ENCODE results near the gene TRIO. TPM values are rescaled to one million over a fixed set of nuclear protein-coding genes. Genes with fewer than 3 reads are reported as not detected.

Gene TRIO
- total and polyA plus RNA-seq, 2 of the 8 experiments (the other 6 are each of a cell fraction or from before 2014, with no cell fraction given), result 35.1 to 69.1 TPM

- H2BK12ac ChIP-seq (ENCODE audit: low read depth, low read length), result no peak overlapping the region
- H4K5ac ChIP-seq (ENCODE audit: insufficient read length, low read depth, low read length), result no peak overlapping the region
- no peak overlapping the region for H3K23ac ChIP-seq (ENCODE audit: insufficient read length)
- peaks cover 0 to 3% (median 1%) of the 10 kb centered on the region in 4 experiments; a peak in 3 of 7 replicates for H3K4me1 ChIP-seq (replicated peaks in 1 of 4; ENCODE audit: control insufficient read depth in 3 of 4, insufficient read depth in 4 of 4, low read length in 3 of 4)
- H3K9ac ChIP-seq (replicated peaks in 1 of 4; ENCODE audit: extremely low read depth in 1 of 4, low read depth in 3 of 4, low read length in 3 of 4), result no peak overlapping the region
- no peak overlapping the region for H2BK20ac ChIP-seq (ENCODE audit: low read length)
- no peak overlapping the region for H3K14ac ChIP-seq (ENCODE audit: insufficient read length)
- no peak overlapping the region for H4K8ac ChIP-seq (ENCODE audit: extremely low read depth, insufficient read depth, low read length)
- no peaks in the 10 kb centered on the region for H3K23me2 ChIP-seq (ENCODE audit: low read depth, low read length)
- no peak overlapping the region for H3K4me2 ChIP-seq (ENCODE audit: insufficient read depth in 1 of 2, low read depth in 2 of 2, low read length in 2 of 2)
- H3K56ac ChIP-seq (replicated peaks; ENCODE audit: insufficient read length, low read depth, low read length), result no peak overlapping the region
- H2AFZ ChIP-seq (ENCODE audit: low read length), result no peak overlapping the region
- no peak overlapping the region for H2BK5ac ChIP-seq (ENCODE audit: low read depth, low read length)
- DNase-seq (ENCODE audit: low read depth in 1 of 2, low spot score in 2 of 2) (no peak), FAIRE-seq (no peak)
- no peak overlapping the region for H3K18ac ChIP-seq (ENCODE audit: extremely low read depth, low read length)
- H2BK120ac ChIP-seq (replicated peaks; ENCODE audit: low read depth, low read length), result no peak overlapping the region
- H4K91ac ChIP-seq (replicated peaks; ENCODE audit: insufficient read length, low read length), result no peak overlapping the region
- H3K9me3 ChIP-seq (ENCODE audit: insufficient read depth in 2 of 2, low read depth in 1 of 2, low read length in 1 of 2), result no peaks in the 10 kb centered on the region
- H3K27ac ChIP-seq (ENCODE audit: low read depth, low read length), result no peak overlapping the region
- H3K4me3 ChIP-seq (ENCODE audit: extremely low read depth in 1 of 4, insufficient read depth in 2 of 4, low read depth in 3 of 4, low read length in 4 of 4), result no peak overlapping the region
- H3K79me2 ChIP-seq (ENCODE audit: control insufficient read depth in 1 of 2, insufficient read depth in 2 of 2, low read length in 2 of 2), result no peaks in the 10 kb centered on the region
- no peaks in the 10 kb centered on the region for H4K20me1 ChIP-seq (replicated peaks in 1 of 2; ENCODE audit: control insufficient read depth in 1 of 2, insufficient read depth in 2 of 2, low read length in 2 of 2)
- H3K36me3 ChIP-seq (ENCODE audit: control insufficient read depth in 2 of 4, insufficient read depth in 4 of 4, low read length in 3 of 4), result no peaks in the 10 kb centered on the region
- H3K27me3 ChIP-seq (replicated peaks in 1 of 4; ENCODE audit: control insufficient read depth in 3 of 4, extremely low read depth in 1 of 4, insufficient read depth in 3 of 4, low read length in 3 of 4), result no peaks in the 10 kb centered on the region; a peak in 2 of 7 replicates
- H3K4ac ChIP-seq (replicated peaks; ENCODE audit: insufficient read length, low read depth, low read length), result no peak overlapping the region
- ChIA-PET CTCF (ENCODE audit: partially characterized antibody) (interaction anchor here (0.5 to 6.8 kb wide), 27 partner anchors 13 to 568 kb away, joined by 3 to 57 read pairs (median 4); partner anchors contain the start of gene TRIO), POLR2A (ENCODE audit: partially characterized antibody) (interaction anchor here (1.0 kb wide), 1 partner anchor 73 kb away, joined by 3 read pairs; no protein-coding TSS in a partner anchor)
- WGBS, 2 experiments (ENCODE audit: extremely low coverage in 1 of 2, insufficient coverage in 1 of 2, insufficient read length in 1 of 2, insufficient replicate concordance in 2 of 2, low coverage in 1 of 2, low lambda C conversion rate in 2 of 2, missing lambda C conversion rate in 1 of 2), result 89% methylated on average over 8 of the region's 8 CpGs; no CpG with 5 or more reads in 1 of the 2 experiments
- H3K79me1 ChIP-seq (ENCODE audit: low read depth, low read length), result no peaks in the 10 kb centered on the region
- H2BK15ac ChIP-seq (ENCODE audit: low read length), result no peak overlapping the region
- TF ChIP-seq SIX5 (IDR thresholded peaks at IDR 0.05; ENCODE audit: low read depth, low read length) (no peak), YY1 (IDR thresholded peaks at IDR 0.05; ENCODE audit: low read depth, low read length) (0 out of 2 replicates have a peak, but pooled peaks have one; percentile 45)
- H2AK5ac ChIP-seq (ENCODE audit: low read depth, low read length), result no peak overlapping the region
Observed at GRCh38 chr5:14109041-14109747, 33.9 kb upstream of the TRIO start.
